Endothelial cell of umbilical vein (primary cell): Measurements from ENCODE around the gene CTSC. TPM values are rescaled to one million over a fixed set of nuclear protein-coding genes. Genes with fewer than 3 reads are reported as not detected.

ENCODE experiments used
- BruUV-seq: library from RNA; stranded (reverse); fragments of 400-500 nt; replicated peaks from 2 replicates; lab custom pipeline; 2021; lab: Mats Ljungman, UMichigan
- CTCF ChIA-PET: fragments of 300-600, 350-600 bp; sonication (Branson Sonifier 250); formaldehyde crosslinking; loops from one replicate; lab custom pipeline; 2021; ENCODE audit warnings: antibody characterized with exemption, inconsistent platforms; lab: Charles Lee
- POLR2A ChIA-PET: fragments of 300-600, 350-600 bp; sonication (Branson Sonifier 250); formaldehyde crosslinking; loops from one replicate; lab custom pipeline; 2021; ENCODE audit warnings: antibody characterized with exemption, inconsistent platforms; lab: Charles Lee
- DNase-seq: peaks from one replicate; pipeline ENCODE4 v3.0.0-alpha.2; 2011; ENCODE audit warnings: low read depth, low spot score
- FAIRE-seq: peaks from 2 replicates; lab custom pipeline; 2011; peaks lifted over from hg19 to GRCh38; lab: Jason Lieb, UNC
- H2AFZ ChIP-seq: 2 replicates; pipeline ENCODE4 v1.6.0; 2012; ENCODE audit warnings: low read depth, low read length, control low read depth, inconsistent platforms
- H3K27ac ChIP-seq: 2 replicates; pipeline ENCODE4 v1.5.1; 2011; ENCODE audit warnings: low read depth, mild to moderate bottlenecking, control low read depth, low read length, moderate library complexity; ENCODE audit not compliant: insufficient read depth
- H3K27me3 ChIP-seq, 2 experiments: 2 replicates each; pipeline versions ENCODE4 v1.6.0 to v1.6.1; 2011; ENCODE audit warnings: low read length in 2 of 2, mixed read lengths in 1 of 2; ENCODE audit not compliant: control insufficient read depth in 2 of 2, insufficient read depth in 2 of 2
- H3K36me3 ChIP-seq, 2 experiments: 2 replicates in 1 of 2; 3 replicates in 1 of 2; pipeline ENCODE4 v1.5.1; 2011; ENCODE audit warnings: low read length in 2 of 2, mild to moderate bottlenecking in 1 of 2, moderate library complexity in 1 of 2; ENCODE audit not compliant: control insufficient read depth in 2 of 2, insufficient read depth in 2 of 2; ENCODE audit errors: extremely low read depth in 1 of 2
- H3K4me1 ChIP-seq: 3 replicates; pipeline ENCODE4 v1.5.1; 2011; ENCODE audit warnings: mild to moderate bottlenecking, low read length; ENCODE audit not compliant: control insufficient read depth, insufficient read depth; ENCODE audit errors: extremely low read depth
- H3K4me2 ChIP-seq: 2 replicates; pipeline ENCODE4 v1.6.1; 2011; ENCODE audit warnings: low read length, control low read depth, mixed read lengths; ENCODE audit not compliant: insufficient read depth
- H3K4me3 ChIP-seq, 3 experiments: fragments of 200-600 bp in 1 of 3; sonication (generic), shearing (Covaris generic) in 1 of 3; replicated peaks in 1 of 3; 2 replicates each; pipeline ENCODE4 v1.5.1; 2011 to 2016; ENCODE audit warnings: control low read depth in 3 of 3, low read length in 3 of 3, mild to moderate bottlenecking in 2 of 3, inconsistent platforms in 1 of 3, low read depth in 1 of 3, moderate library complexity in 1 of 3; ENCODE audit not compliant: insufficient read depth in 1 of 3
- H3K79me2 ChIP-seq: 2 replicates; pipeline ENCODE4 v1.6.0; 2012; ENCODE audit warnings: low read length, inconsistent platforms; ENCODE audit not compliant: control insufficient read depth, insufficient read depth
- H3K9ac ChIP-seq: replicated peaks from 2 replicates; pipeline ENCODE3; 2011; ENCODE audit warnings: low read length, control low read depth; ENCODE audit not compliant: insufficient read depth; ENCODE audit errors: extremely low read depth
- H3K9me1 ChIP-seq: replicated peaks from 3 replicates; pipeline ENCODE4 v1.6.0; 2011; ENCODE audit warnings: mild to moderate bottlenecking, low read length; ENCODE audit not compliant: control insufficient read depth, insufficient read depth; ENCODE audit errors: extremely low read depth
- H3K9me3 ChIP-seq: replicated peaks from 2 replicates; pipeline ENCODE4 v1.5.1; 2012; ENCODE audit warnings: low read length, inconsistent platforms; ENCODE audit not compliant: control insufficient read depth, insufficient read depth
- H4K20me1 ChIP-seq: replicated peaks from 2 replicates; pipeline ENCODE3; 2011; ENCODE audit warnings: mild to moderate bottlenecking, low read length; ENCODE audit not compliant: control insufficient read depth, insufficient read depth; ENCODE audit errors: extremely low read depth
- EZH2 ChIP-seq: IDR thresholded peaks from 2 replicates; pipeline ENCODE4 v1.6.1; 2012; ENCODE audit warnings: borderline replicate concordance, low read depth, mild to moderate bottlenecking, moderate library complexity, low read length, inconsistent platforms; ENCODE audit not compliant: severe bottlenecking
- FOS ChIP-seq: IDR thresholded peaks from 2 replicates; pipeline ENCODE4 v1.6.1; 2011; ENCODE audit warnings: mild to moderate bottlenecking, low read length, moderate library complexity, borderline replicate concordance; ENCODE audit not compliant: insufficient read depth
- GATA2 ChIP-seq: IDR thresholded peaks from 2 replicates; pipeline ENCODE4 v1.7.0; 2011; ENCODE audit warnings: low read depth, mild to moderate bottlenecking, moderate library complexity, mixed read lengths, low read length; ENCODE audit not compliant: insufficient read length, insufficient read depth
- JUN ChIP-seq: IDR thresholded peaks from 2 replicates; pipeline ENCODE4 v1.6.1; 2011; ENCODE audit warnings: borderline replicate concordance, low read depth; ENCODE audit not compliant: insufficient read length, insufficient read depth
- MYC ChIP-seq: IDR thresholded peaks from one replicate; pipeline ENCODE4 v1.6.1; 2011; ENCODE audit warnings: mild to moderate bottlenecking, low read depth, low read length
- POLR2A ChIP-seq: IDR thresholded peaks from 2 replicates; pipeline ENCODE4 v1.6.1; 2012; ENCODE audit warnings: low read depth, mild to moderate bottlenecking, control low read depth, low read length
- POLR2AphosphoS5 ChIP-seq: IDR thresholded peaks from 2 replicates; pipeline ENCODE4 v1.6.1; 2012; ENCODE audit warnings: low read depth, mild to moderate bottlenecking, control low read depth, low read length, moderate library complexity; ENCODE audit not compliant: insufficient read depth
- dilution Hi-C: fragments of 300-500 bp; cut with MboI; formaldehyde crosslinking; loops from one replicate; pipeline ENCODE4 v1.15.0; 2019; ENCODE audit warnings: low sequenced_read_pairs; ENCODE audit not compliant: extremely low pct_ligation_motif_present
- intact Hi-C: fragments of 100-400 bp; cut with micrococcal nuclease; formaldehyde crosslinking; loops from one replicate; pipeline ENCODE4 v1.10.0; 2022
- polyA plus RNA-seq, 4 experiments: library from polyadenylated mRNA; depleted of rRNA in 3 of 4; stranded (reverse) in 3 of 4; unstranded in 1 of 4; fragments of >200 nt; gene quantifications; 2 replicates each; pipeline versions ENCODE4 v1.2.1 to v1.2.3, GENCODE V29; 2011 to 2012; ENCODE audit warnings: missing spikeins in 1 of 4
- total RNA-seq: library from RNA; stranded (reverse); gene quantifications from 2 replicates; pipeline ENCODE4 v1.2.3, GENCODE V29; 2021
- TF ChIP-seq, protein P1 (sequence below): IDR thresholded peaks from 2 replicates; pipeline ENCODE4 v1.6.1; 2011; ENCODE audit not compliant: insufficient read depth, insufficient read length
- TF ChIP-seq, protein P2 (sequence below), 2 donors: IDR thresholded peaks; 1 replicate in 1 of 2; 2 replicates in 1 of 2; pipeline ENCODE4 v1.5.1; 2011; ENCODE audit warnings: low read length in 2 of 2, mild to moderate bottlenecking in 2 of 2, moderate library complexity in 2 of 2, control low read depth in 1 of 2, inconsistent platforms in 1 of 2, low read depth in 1 of 2; ENCODE audit not compliant: insufficient read depth in 1 of 2; ENCODE audit errors: extremely low read depth in 1 of 2

CTSC gene
- total and polyA plus RNA-seq, 2 donors (not counting 3 experiments of a cell fraction or from before 2014, with no cell fraction given), result 130 to 186 TPM

DNA sequence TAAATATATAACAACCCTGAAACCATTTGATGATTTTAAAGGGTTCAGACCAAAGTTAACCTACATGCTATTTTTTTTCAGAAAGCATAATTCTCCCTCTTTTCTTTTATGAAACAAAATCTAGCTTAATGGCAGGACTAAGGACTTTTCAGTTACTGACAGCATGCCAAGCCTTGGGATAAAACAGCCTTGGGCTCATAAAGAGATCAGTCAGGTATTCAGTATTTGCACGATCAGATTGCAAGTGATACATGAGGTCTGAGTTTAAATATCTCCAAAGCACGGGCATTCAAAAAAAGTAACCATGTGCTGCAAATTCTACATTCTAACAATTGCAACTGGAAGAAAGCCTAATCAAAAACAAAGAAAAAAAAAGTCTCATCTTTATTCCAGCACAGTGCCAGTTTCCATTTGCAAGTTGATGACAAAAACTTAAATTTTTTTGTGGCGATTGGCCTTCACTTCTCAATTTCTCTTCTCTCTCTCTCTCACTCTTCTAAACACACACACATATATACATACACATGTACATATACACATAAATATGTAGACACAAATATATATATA lies 60.1 kb downstream of the CTSC start:
- Histone ChIP-seq H3K4me2 (no peak overlapping the region), H3K27me3 (no peaks in the 10 kb centered on the region), H3K27ac (no peak overlapping the region), H2AFZ (no peak overlapping the region), H3K9me1 (no peaks in the 10 kb centered on the region), H3K9me3 (no peaks in the 10 kb centered on the region), H3K36me3 (no peaks in the 10 kb centered on the region), H3K4me1 (no peaks in the 10 kb centered on the region), H4K20me1 (no peaks in the 10 kb centered on the region), H3K79me2 (no peaks in the 10 kb centered on the region), H3K9ac (no peak overlapping the region), H3K4me3 (no peak overlapping the region)
- dilution Hi-C loops, result no loop called here
- TF ChIP-seq MYC, result no peak
- TF ChIP-seq EZH2, result no peak
- TF ChIP-seq FOS, result no peak
- TF ChIP-seq POLR2AphosphoS5, result no peak
- TF ChIP-seq GATA2, result no peak
- TF ChIP-seq POLR2A, result no peak
- TF ChIP-seq, protein P1, sequence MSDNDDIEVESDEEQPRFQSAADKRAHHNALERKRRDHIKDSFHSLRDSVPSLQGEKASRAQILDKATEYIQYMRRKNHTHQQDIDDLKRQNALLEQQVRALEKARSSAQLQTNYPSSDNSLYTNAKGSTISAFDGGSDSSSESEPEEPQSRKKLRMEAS, result no peak
- TF ChIP-seq, protein P2, sequence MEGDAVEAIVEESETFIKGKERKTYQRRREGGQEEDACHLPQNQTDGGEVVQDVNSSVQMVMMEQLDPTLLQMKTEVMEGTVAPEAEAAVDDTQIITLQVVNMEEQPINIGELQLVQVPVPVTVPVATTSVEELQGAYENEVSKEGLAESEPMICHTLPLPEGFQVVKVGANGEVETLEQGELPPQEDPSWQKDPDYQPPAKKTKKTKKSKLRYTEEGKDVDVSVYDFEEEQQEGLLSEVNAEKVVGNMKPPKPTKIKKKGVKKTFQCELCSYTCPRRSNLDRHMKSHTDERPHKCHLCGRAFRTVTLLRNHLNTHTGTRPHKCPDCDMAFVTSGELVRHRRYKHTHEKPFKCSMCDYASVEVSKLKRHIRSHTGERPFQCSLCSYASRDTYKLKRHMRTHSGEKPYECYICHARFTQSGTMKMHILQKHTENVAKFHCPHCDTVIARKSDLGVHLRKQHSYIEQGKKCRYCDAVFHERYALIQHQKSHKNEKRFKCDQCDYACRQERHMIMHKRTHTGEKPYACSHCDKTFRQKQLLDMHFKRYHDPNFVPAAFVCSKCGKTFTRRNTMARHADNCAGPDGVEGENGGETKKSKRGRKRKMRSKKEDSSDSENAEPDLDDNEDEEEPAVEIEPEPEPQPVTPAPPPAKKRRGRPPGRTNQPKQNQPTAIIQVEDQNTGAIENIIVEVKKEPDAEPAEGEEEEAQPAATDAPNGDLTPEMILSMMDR (IDR thresholded peaks at IDR 0.05; ENCODE audit: extremely low read depth in 1 of 2, insufficient read depth in 1 of 2, low read depth in 1 of 2, low read length in 2 of 2), result no peak
- no peak for TF ChIP-seq JUN
- BruUV-seq, result no TSS peak
- DNase-seq, result no peak
- POLR2A ChIA-PET, result no interaction called here
- intact Hi-C loops, result no loop called here
- FAIRE-seq, result no peak
- CTCF ChIA-PET, result interaction anchor here (1.0 kb wide), 1 partner anchor 261 kb away, joined by 3 read pairs; no protein-coding TSS in a partner anchor
